HCT116 (cell line): ENCODE measurements around the gene NACAD.

Source experiments
- TF ChIP-seq, protein P1 (sequence below), 3 experiments: fragments of 200-600 bp in 1 of 3; sonication (generic) in 1 of 3; IDR thresholded peaks in 2 of 3; conservative IDR thresholded peaks in 1 of 3; 2 replicates each; pipeline ENCODE4 v1.5.1; 2012 to 2017; ENCODE audit warnings: low read depth in 2 of 3, low read length in 2 of 3, antibody characterized with exemption in 1 of 3, borderline replicate concordance in 1 of 3, control low read depth in 1 of 3, mild to moderate bottlenecking in 1 of 3, mixed read lengths in 1 of 3, mixed run types in 1 of 3, moderate library complexity in 1 of 3; ENCODE audit not compliant: insufficient read depth in 1 of 3
- TF ChIP-seq, protein P2 (sequence below): IDR thresholded peaks from 2 replicates; pipeline ENCODE4 v1.6.1; 2012

DNA sequence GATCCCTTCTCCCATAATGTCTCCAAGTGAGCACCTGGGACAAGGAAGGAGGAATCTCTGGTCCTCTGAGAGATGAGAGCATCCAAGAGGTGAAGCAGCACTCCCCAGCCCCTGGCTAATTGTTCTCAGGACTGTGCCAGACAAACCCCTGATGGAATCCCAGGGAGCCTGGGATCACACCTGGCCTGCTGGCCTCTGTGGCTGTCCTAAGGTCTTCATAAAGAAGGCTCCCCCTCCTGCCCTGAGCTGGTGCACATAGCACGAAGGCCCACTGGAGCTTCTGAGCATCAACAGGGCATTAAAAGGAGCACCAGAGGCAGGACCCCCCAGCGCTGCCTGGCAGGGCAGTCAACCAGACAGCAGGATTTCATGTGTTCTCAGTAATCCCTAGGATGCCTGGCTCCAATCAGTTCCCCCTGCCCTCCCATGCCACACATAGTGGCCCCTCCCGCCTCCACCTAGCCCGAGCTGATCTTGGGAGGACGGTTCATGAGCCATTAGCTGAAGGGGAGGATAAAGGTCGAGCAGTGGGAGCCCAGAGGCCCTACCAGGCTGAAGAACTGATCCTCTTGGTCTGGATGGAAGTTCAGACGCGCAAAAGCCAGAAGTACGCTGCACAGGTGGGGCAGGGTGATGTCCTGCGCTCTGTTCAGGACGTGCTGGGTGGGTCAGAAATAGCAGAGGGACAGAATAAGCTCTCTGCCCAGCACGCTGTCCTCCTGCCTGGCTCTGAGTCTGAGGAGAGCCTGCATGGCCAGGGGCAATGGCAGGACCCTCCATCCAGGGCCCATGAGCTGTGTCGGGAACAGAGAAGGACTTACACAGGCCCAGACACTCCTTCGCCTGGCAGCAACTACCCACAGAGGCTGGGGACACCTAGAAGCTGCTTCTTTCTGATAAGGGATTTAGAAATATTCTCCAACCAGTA lies 14.3 kb upstream of the NACAD start:
- TF ChIP-seq, protein P1, sequence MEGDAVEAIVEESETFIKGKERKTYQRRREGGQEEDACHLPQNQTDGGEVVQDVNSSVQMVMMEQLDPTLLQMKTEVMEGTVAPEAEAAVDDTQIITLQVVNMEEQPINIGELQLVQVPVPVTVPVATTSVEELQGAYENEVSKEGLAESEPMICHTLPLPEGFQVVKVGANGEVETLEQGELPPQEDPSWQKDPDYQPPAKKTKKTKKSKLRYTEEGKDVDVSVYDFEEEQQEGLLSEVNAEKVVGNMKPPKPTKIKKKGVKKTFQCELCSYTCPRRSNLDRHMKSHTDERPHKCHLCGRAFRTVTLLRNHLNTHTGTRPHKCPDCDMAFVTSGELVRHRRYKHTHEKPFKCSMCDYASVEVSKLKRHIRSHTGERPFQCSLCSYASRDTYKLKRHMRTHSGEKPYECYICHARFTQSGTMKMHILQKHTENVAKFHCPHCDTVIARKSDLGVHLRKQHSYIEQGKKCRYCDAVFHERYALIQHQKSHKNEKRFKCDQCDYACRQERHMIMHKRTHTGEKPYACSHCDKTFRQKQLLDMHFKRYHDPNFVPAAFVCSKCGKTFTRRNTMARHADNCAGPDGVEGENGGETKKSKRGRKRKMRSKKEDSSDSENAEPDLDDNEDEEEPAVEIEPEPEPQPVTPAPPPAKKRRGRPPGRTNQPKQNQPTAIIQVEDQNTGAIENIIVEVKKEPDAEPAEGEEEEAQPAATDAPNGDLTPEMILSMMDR (IDR thresholded peaks at IDR 0.05 in 2 of 3, conservative IDR thresholded peaks at IDR 0.05 in 1 of 3; ENCODE audit: borderline replicate concordance in 1 of 3, insufficient read depth in 1 of 3, low read depth in 2 of 3, low read length in 2 of 3) = no peak
- TF ChIP-seq, protein P2, sequence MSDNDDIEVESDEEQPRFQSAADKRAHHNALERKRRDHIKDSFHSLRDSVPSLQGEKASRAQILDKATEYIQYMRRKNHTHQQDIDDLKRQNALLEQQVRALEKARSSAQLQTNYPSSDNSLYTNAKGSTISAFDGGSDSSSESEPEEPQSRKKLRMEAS = no peak
